HG03460 (cell line): ENCODE data around the gene CALN1.
"Not testable (repeated sequence)": the region's sequence is repeated elsewhere in the genome, so short reads cannot be mapped to it uniquely, and the experiment has no call there.

ENCODE experiments used
- ATAC-seq: cut with Tn5 transposase; IDR thresholded peaks from one replicate; pipeline ENCODE4 v1.9.1; 2021; ENCODE audit not compliant: unreplicated experiment

Gene CALN1

GRCh38 chr7:72412121-72412618 lies at the start of gene CALN1:
CALN1 (minus strand) TSS chr7:72412338.
- not testable (repeated sequence) for ATAC-seq

- no peak for ATAC-seq
These were observed 41.3 kb upstream of the CALN1 start for GRCh38 chr7:72453471-72453870.

DNA sequence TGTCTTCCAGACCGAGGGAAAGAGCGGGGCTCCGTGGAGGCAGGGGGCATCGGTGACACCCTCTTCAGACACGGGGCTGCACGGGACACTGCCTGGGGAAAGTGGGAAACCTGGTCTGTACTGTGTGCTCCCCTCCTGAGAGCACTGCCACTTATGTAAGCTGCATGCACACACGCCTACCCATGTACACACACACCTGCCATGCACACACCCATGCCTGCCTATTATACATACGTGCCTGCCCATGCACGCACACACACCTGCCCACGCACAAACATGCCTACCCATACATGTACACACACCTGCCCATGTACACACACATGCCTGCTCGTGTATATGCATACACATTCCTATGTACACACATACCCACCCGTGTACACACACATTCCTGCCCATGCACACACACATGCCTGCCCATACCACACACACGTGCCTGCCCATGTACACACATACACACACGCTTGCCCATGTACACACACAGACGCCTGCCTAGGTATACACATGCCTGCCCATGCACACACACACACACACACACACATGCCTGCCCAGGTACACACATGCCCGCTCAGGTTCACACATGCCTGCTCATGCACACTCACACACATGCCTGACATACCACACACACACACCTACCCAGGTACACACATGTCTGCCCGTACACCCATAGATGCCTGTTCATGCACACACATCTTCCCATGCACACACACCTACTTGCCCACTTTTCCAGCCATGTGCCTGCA lies 35.5 kb upstream of the CALN1 start:
- no peak for ATAC-seq

GRCh38 chr7:72446591-72447462 lies 34.7 kb upstream of the CALN1 start:
- ATAC-seq: no peak

DNA sequence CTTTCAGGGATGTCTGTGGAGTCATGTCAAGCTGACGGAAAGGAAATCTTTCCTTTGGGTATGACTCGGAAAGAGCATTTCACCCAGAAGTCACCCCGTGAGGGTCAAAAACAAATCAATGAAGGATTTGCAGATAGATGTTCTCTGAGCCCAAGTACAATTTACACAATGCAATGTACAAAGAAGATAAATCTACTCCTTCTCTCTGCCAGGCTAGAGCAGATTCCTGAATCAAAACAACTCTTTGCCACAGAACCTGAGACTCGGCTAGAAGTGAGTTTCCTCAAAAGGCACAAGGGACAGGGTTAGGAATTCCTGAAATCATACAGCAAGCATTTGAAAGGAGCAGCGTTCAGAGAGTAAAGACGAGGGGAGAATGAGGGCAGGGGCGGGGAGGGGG lies 34.0 kb upstream of the CALN1 start:
- no peak for ATAC-seq

- ATAC-seq: no peak
These were observed 33.4 kb upstream of the CALN1 start for GRCh38 chr7:72445580-72445979.

- ATAC-seq: no peak
These were observed 32.9 kb upstream of the CALN1 start for GRCh38 chr7:72445075-72445474.

GRCh38 chr7:72444026-72444776 lies 32.1 kb upstream of the CALN1 start:
- no peak for ATAC-seq

DNA sequence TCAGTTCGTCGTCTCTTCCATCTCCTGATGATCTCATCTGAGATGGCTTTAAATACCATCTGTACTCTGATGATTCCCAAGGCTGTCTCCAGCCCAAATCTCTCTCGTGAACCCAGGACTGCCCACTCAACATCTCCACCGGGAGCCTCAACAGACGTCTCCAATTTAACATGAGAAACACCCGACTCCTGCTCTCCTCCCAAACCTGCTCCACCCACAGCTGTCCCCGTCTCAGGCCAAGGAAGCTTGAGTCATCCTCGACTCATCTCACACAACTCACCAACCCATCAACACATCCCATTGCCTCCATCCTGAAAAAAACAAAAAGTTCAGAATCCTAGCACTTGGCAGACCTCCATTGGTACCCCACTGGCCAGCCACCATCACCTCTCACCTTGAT lies 29.7 kb upstream of the CALN1 start:
- ATAC-seq: no peak

DNA sequence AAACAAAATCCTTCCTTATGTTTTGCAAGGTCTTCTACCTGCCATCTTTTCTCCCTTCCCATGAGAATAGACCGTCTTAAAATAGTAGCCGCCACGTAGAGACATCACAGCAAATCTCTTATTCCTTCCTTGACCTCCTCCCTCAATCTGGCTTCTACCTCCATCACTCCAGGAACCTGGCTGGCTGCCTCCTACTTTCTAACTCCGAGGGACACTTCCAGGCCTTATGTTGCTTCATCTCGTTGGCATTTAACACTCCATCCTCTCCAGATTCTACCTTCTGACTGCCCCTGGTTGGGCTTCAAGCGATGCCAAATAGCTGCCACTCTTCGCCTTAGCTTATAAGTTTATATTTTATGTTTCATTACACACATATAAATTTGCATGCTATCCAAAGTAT lies 26.4 kb upstream of the CALN1 start:
- ATAC-seq: no peak

- ATAC-seq: no peak
These were observed 25.5 kb upstream of the CALN1 start for GRCh38 chr7:72437610-72438009.

GRCh38 chr7:72437061-72437585 lies 25.0 kb upstream of the CALN1 start:
- ATAC-seq: no peak

DNA sequence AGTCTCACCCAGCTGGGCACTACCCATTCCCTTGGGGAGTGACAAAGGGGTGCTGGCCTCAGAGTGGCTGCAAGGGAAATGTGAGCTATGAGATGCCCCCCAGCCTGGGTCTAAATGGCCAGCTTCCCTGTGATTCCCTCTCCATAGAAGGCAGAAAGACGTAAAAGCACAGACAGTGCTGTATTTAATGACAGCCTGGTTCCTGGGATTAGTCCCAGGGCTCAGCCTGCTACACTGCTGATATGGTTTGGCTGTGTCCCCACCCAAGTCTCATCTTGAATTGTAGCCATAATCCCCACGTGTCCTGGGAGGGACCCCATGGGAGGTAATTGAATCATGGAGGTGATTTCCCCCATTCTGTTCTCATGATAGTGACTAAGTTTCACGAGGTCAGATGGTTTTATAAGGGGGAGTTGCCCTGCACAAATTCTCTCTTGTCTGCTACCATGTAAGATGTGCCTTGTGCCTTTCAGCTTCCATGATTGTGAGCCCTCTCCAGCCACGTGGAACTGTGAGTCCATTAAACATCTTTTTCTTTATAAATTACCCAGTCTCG lies 23.9 kb upstream of the CALN1 start:
- no peak for ATAC-seq

DNA sequence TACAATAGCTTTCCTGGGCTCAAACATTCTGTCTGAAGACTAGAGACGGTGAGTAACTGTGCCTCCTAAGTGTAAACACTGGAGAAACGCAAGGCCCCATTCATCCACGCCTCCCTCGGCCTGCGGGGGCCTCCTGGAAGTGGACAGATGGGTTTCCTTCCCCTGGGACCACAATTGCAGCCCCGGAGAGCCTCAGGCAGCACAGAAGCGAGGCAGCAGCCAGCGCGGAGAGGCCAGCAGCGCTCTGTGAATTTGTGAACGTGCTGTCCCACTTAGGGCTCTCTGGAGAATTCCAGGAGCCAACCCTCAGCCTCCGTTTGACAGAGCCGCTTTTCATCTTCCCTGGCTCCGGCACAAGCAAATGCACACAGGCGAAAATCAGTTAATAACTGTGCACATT lies 23.2 kb upstream of the CALN1 start:
- ATAC-seq: no peak

DNA sequence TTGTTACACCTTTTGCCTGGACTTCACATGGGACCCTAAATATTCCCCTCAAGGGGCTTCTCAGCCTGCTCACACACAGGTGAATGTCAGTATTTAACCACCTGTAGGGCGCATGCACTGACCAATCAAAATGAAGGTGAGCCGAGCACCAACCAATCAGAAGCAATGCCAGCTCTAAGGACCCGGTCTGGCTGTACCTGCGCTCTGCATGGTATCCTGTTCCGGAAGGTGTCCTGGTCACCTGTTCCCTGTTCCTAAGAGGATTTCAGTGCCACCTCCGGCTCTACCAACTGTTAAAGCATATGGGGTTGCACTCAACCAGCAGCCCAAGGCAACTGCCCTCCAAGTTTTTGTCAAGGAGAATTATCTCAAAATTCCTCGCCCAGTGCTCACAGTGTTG lies 18.4 kb upstream of the CALN1 start:
- ATAC-seq: no peak

GRCh38 chr7:72429316-72429715 lies 17.2 kb upstream of the CALN1 start:
- ATAC-seq: no peak

- ATAC-seq: no peak
These were observed 4.7 kb upstream of the CALN1 start for GRCh38 chr7:72416846-72417245.

GRCh38 chr7:72415586-72415985 lies 3.4 kb upstream of the CALN1 start:
- ATAC-seq: no peak

DNA sequence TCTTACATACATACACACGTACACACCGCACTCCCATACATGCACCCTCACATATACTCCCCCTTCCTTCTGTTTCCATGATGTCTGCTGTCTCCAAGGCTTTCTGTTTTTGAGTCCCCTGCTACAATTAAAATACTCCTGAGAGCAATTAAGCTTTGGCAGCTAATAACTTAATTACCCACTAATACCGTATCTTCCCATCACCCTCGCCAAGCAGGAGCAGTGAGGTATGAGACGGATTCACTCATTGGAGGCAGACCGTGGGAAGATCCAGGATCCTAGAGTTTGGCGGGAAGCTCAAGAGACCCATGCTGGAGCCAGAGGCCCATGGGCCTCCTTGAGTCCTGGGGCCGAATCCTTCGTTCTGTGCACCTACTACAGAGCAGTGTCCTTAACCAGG lies 1.7 kb upstream of the CALN1 start:
- no peak for ATAC-seq

DNA sequence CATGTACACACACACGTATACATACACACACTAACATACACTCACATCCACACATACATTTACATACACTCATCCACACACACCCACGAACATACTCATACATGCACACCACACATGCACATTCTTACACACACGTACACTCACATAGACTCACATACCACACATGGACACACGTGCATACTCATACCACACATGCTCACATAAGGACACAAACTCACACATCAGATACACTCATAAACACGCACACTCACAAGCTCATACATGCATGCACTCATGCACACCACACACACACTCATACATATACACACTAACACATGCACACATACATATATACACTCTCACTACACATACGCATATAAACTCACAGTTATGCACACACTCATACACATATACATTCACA lies 1.2 kb upstream of the CALN1 start:
- ATAC-seq: no peak

DNA sequence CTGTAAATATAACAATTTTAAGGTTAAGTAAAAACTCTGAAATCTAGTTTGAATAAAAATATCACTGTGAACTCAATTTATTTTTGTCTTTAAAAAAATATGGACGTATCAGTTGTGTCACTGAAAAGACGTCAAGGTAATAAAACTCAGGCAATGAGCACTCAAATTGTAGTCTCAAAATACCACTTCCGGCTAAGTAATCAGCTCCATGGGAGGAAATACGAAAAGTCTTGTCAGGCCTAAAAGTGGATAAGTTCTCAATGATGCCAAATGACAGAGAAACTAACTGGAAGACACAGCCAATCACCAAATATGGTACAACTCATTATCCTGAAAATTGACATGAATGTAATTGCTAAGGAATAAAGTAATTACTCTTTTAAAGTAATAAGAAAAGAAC lies 719 bp downstream of the CALN1 start:
- ATAC-seq: no peak
